Tibial artery (tissue), 4 donors: ENCODE measurements around the gene VWA5A.

ENCODE experiments used
- DNase-seq, 2 donors: peaks; one replicate each; pipeline ENCODE4 v3.0.0-alpha.2; 2019
- H3K27ac ChIP-seq, 2 donors: fragments of 200-600 bp; sonication (generic) in 1 of 2; 1 replicate in 1 of 2; 2 replicates in 1 of 2; pipeline ENCODE4 v1.5.1; 2018 to 2019; ENCODE audit warnings: mild to moderate bottlenecking in 1 of 2
- H3K27me3 ChIP-seq, 2 donors: fragments of 200-600 bp; sonication (generic) in 1 of 2; one replicate each; pipeline versions ENCODE4 v1.5.1 to v1.6.0; 2016 to 2019
- H3K36me3 ChIP-seq, 3 donors: fragments of 200-600 bp; sonication (generic) in 2 of 3; one replicate each; pipeline ENCODE4 v1.5.1; 2016 to 2019; ENCODE audit warnings: mild to moderate bottlenecking in 2 of 3
- H3K4me1 ChIP-seq, 4 donors: fragments of 200-600 bp; sonication (generic) in 2 of 4; 1 replicate in 3 of 4; 2 replicates in 1 of 4; pipeline ENCODE4 v1.5.1; 2016 to 2019
- H3K4me3 ChIP-seq, 2 donors: fragments of 200-600 bp; sonication (generic) in 1 of 2; 1 replicate in 1 of 2; 2 replicates in 1 of 2; pipeline ENCODE4 v1.5.1; 2018 to 2019; ENCODE audit warnings: mild to moderate bottlenecking in 2 of 2
- H3K9me3 ChIP-seq, 3 donors: fragments of 200-600 bp; sonication (generic) in 1 of 3; one replicate each; pipeline ENCODE4 v1.5.1; 2016 to 2019
- CTCF ChIP-seq, 2 experiments: fragments of 200-600 bp in 1 of 2; fragments of 450-650 bp in 1 of 2; IDR thresholded peaks; one replicate each; pipeline ENCODE4 v1.5.1; 2017 to 2019; ENCODE audit warnings: antibody characterized with exemption in 2 of 2, mild to moderate bottlenecking in 1 of 2, moderate library complexity in 1 of 2
- intact Hi-C: fragments of 100-400 bp; cut with DNase I; formaldehyde crosslinking; loops from one replicate; pipeline ENCODE4 v1.15.0; 2023; ENCODE audit warnings: low total_unique reads

VWA5A gene

DNA sequence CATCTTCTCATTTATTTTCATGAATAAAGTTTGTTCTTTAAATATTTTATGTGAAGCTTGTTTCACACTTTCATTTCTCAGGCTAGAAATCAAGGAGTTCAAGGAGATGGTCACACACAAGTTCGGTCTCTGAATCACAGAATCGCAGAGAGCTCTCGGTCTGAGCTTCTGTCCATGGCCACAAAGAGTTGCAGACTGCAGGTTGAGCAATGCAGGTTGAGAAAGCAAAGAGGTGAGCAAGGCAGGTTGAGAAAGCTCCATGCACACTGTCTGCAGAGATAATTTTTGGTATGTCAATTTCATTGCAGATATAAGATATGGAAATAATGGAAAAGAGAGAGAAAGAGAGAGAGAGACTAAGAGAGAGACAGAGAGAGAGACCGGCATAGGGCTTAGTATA, 32.9 kb upstream of the VWA5A start:
- Histone ChIP-seq H3K36me3 (no peaks in the 10 kb centered on the region), H3K4me3 (no peak overlapping the region), H3K27me3 (peaks cover 0 to 4% of the 10 kb centered on the region in 2 donors), H3K4me1 (no peaks in the 10 kb centered on the region), H3K9me3 (no peaks in the 10 kb centered on the region), H3K27ac (no peak overlapping the region)
- DNase-seq = no peak
- intact Hi-C loops = no loop called here
- no peak for TF ChIP-seq CTCF (IDR thresholded peaks at IDR 0.05)

GRCh38 chr11:124085583-124085982, 29.7 kb upstream of the VWA5A start:
- TF ChIP-seq CTCF (IDR thresholded peaks at IDR 0.05) = no peak
- Histone ChIP-seq H3K27ac (no peak overlapping the region), H3K4me3 (no peak overlapping the region), H3K27me3 (peaks cover 0 to 4% of the 10 kb centered on the region in 2 donors), H3K9me3 (no peaks in the 10 kb centered on the region), H3K36me3 (no peaks in the 10 kb centered on the region), H3K4me1 (no peaks in the 10 kb centered on the region)
- intact Hi-C loops = no loop called here
- DNase-seq = no peak

- intact Hi-C loops = no loop called here
- no peak for DNase-seq
- H3K4me3 ChIP-seq = no peak overlapping the region
- H3K4me1 ChIP-seq = no peaks in the 10 kb centered on the region
- peaks cover 0 to 4% of the 10 kb centered on the region in 2 donors for H3K27me3 ChIP-seq
- H3K36me3 ChIP-seq = no peaks in the 10 kb centered on the region
- no peak for TF ChIP-seq CTCF (IDR thresholded peaks at IDR 0.05)
- no peaks in the 10 kb centered on the region for H3K9me3 ChIP-seq
- no peak overlapping the region for H3K27ac ChIP-seq
These were observed 29.0 kb upstream of the VWA5A start for GRCh38 chr11:124085997-124086846.

GRCh38 chr11:124090996-124091395, 24.3 kb upstream of the VWA5A start:
- H3K4me1 ChIP-seq = no peaks in the 10 kb centered on the region
- no peaks in the 10 kb centered on the region for H3K36me3 ChIP-seq
- H3K27ac ChIP-seq = no peak overlapping the region
- no peaks in the 10 kb centered on the region for H3K9me3 ChIP-seq
- no peak for DNase-seq
- H3K27me3 ChIP-seq = no peaks in the 10 kb centered on the region
- intact Hi-C loops = no loop called here
- no peak overlapping the region for H3K4me3 ChIP-seq
- no peak for TF ChIP-seq CTCF (IDR thresholded peaks at IDR 0.05)

- no peak overlapping the region for H3K4me3 ChIP-seq
- intact Hi-C loops = no loop called here
- no peak for DNase-seq
- H3K9me3 ChIP-seq = no peaks in the 10 kb centered on the region
- H3K4me1 ChIP-seq = no peaks in the 10 kb centered on the region
- no peaks in the 10 kb centered on the region for H3K36me3 ChIP-seq
- no peak overlapping the region for H3K27ac ChIP-seq
- no peaks in the 10 kb centered on the region for H3K27me3 ChIP-seq
- no peak for TF ChIP-seq CTCF (IDR thresholded peaks at IDR 0.05)
These were observed 21.9 kb upstream of the VWA5A start for GRCh38 chr11:124093330-124093729.
